OCI-LY1 (cell line): ENCODE results near the gene C16orf87.

Experiments used
- CTCF ChIP-seq: fragments of 200-600 bp; sonication (generic), shearing (Covaris generic); IDR thresholded peaks from 2 replicates; pipeline ENCODE4 v1.5.1; 2017; ENCODE audit warnings: mild to moderate bottlenecking, antibody characterized with exemption, low read length, moderate library complexity, mixed read lengths
- EZH2 ChIP-seq: fragments of 200-600 bp; sonication (generic), shearing (Covaris generic); IDR thresholded peaks from 2 replicates; pipeline ENCODE4 v1.8.0; 2017; ENCODE audit warnings: borderline replicate concordance, mixed run types, mild to moderate bottlenecking, antibody characterized with exemption, low read length, moderate library complexity, mixed read lengths

- TF ChIP-seq CTCF (no peak), EZH2 (no peak)
Observed at GRCh38 chr16:46873201-46873600, 42.2 kb upstream of the C16orf87 start.
